Measurements from ENCODE around the gene NOSIP.

DNA sequence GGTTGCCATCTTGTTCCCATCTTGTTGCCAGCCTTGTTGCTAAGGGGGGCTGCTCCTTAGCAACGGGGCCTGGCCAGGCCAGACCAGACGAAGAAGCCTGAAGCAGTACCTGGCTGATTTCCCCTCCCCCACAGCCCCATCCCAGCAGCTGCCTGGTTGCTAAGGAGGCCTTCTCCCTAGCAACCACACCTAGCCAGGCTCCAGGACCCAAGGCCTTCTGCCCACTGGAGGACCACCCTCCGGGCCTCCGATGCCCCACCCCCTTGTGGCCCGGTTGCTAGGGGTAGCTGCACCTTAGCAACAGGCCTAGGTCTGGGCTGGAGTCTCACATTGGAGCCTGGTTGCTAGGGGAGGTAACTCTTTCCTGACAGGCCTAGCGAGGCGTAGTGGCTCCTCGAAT, 4.7 kb upstream of the NOSIP start:
- TF ChIP-seq, protein P1, sequence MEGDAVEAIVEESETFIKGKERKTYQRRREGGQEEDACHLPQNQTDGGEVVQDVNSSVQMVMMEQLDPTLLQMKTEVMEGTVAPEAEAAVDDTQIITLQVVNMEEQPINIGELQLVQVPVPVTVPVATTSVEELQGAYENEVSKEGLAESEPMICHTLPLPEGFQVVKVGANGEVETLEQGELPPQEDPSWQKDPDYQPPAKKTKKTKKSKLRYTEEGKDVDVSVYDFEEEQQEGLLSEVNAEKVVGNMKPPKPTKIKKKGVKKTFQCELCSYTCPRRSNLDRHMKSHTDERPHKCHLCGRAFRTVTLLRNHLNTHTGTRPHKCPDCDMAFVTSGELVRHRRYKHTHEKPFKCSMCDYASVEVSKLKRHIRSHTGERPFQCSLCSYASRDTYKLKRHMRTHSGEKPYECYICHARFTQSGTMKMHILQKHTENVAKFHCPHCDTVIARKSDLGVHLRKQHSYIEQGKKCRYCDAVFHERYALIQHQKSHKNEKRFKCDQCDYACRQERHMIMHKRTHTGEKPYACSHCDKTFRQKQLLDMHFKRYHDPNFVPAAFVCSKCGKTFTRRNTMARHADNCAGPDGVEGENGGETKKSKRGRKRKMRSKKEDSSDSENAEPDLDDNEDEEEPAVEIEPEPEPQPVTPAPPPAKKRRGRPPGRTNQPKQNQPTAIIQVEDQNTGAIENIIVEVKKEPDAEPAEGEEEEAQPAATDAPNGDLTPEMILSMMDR (conservative IDR thresholded peaks at IDR 0.05; ENCODE audit: low read depth, low read length), result no peak
- no peak for TF ChIP-seq SMC3 (IDR thresholded peaks at IDR 0.05; ENCODE audit: low read depth, low read length)
- TF ChIP-seq POLR2A (IDR thresholded peaks at IDR 0.05; ENCODE audit: low read depth, low read length), result no peak
- no peak for TF ChIP-seq BHLHE40 (IDR thresholded peaks at IDR 0.05; ENCODE audit: low read depth, low read length)
- TF ChIP-seq, protein P2, sequence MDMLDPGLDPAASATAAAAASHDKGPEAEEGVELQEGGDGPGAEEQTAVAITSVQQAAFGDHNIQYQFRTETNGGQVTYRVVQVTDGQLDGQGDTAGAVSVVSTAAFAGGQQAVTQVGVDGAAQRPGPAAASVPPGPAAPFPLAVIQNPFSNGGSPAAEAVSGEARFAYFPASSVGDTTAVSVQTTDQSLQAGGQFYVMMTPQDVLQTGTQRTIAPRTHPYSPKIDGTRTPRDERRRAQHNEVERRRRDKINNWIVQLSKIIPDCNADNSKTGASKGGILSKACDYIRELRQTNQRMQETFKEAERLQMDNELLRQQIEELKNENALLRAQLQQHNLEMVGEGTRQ (IDR thresholded peaks at IDR 0.05; ENCODE audit: low read depth, low read length), result no peak
- TF ChIP-seq MXI1 (IDR thresholded peaks at IDR 0.05; ENCODE audit: borderline replicate concordance, low read depth, low read length), result no peak
- TF ChIP-seq, protein P3, sequence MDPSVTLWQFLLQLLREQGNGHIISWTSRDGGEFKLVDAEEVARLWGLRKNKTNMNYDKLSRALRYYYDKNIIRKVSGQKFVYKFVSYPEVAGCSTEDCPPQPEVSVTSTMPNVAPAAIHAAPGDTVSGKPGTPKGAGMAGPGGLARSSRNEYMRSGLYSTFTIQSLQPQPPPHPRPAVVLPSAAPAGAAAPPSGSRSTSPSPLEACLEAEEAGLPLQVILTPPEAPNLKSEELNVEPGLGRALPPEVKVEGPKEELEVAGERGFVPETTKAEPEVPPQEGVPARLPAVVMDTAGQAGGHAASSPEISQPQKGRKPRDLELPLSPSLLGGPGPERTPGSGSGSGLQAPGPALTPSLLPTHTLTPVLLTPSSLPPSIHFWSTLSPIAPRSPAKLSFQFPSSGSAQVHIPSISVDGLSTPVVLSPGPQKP (IDR thresholded peaks at IDR 0.05; ENCODE audit: borderline replicate concordance, low read depth, low read length), result no peak
- no peak for TF ChIP-seq CEBPB (IDR thresholded peaks at IDR 0.05; ENCODE audit: low read depth, low read length)
- TF ChIP-seq RAD21 (IDR thresholded peaks at IDR 0.05; ENCODE audit: low read length), result no peak
- no peak for TF ChIP-seq CHD1 (IDR thresholded peaks at IDR 0.05; ENCODE audit: low read depth, low read length)
- TF ChIP-seq MAZ (IDR thresholded peaks at IDR 0.05; ENCODE audit: borderline replicate concordance, low read depth, low read length), result no peak

Measured in IMR-90 (cell line).